HG03095 (cell line): ENCODE data around the gene ATG2A.
"Not testable (repeated sequence)": the region's sequence is repeated elsewhere in the genome, so short reads cannot be mapped to it uniquely, and the experiment has no call there.

Experiments
- ATAC-seq: cut with Tn5 transposase; IDR thresholded peaks from one replicate; pipeline ENCODE4 v1.9.1; 2021; ENCODE audit warnings: moderate library complexity; ENCODE audit not compliant: unreplicated experiment

ATG2A gene

GRCh38 chr11:64857485-64857884 is 59.5 kb downstream of the ATG2A start:
- ATAC-seq = no peak

- ATAC-seq = no peak
Observed at GRCh38 chr11:64856382-64857227, 60.4 kb downstream of the ATG2A start.

GRCh38 chr11:64855596-64856304 is 61.3 kb downstream of the ATG2A start:
- ATAC-seq = no peak

- ATAC-seq = no peak
Observed at GRCh38 chr11:64854534-64855502, 62.2 kb downstream of the ATG2A start.

GRCh38 chr11:64854157-64854533 is 62.9 kb downstream of the ATG2A start:
- ATAC-seq = no peak

GRCh38 chr11:64853709-64854108 is 63.3 kb downstream of the ATG2A start:
- no peak for ATAC-seq

GRCh38 chr11:64852804-64853509 is 64.1 kb downstream of the ATG2A start:
- no peak for ATAC-seq

- ATAC-seq = no peak
Observed at GRCh38 chr11:64851831-64852351, 65.1 kb downstream of the ATG2A start.

- peak; percentile 50 for ATAC-seq
Observed at GRCh38 chr11:64850979-64851567, 65.9 kb downstream of the ATG2A start.

GRCh38 chr11:64849598-64850356 is 67.2 kb downstream of the ATG2A start:
- ATAC-seq = no peak

GRCh38 chr11:64848826-64849597 is 68.0 kb downstream of the ATG2A start:
- no peak for ATAC-seq

GRCh38 chr11:64848214-64848825 is 68.7 kb downstream of the ATG2A start:
- no peak for ATAC-seq

- ATAC-seq = no peak
Observed at GRCh38 chr11:64846998-64847666, 69.9 kb downstream of the ATG2A start.

- ATAC-seq = not testable (repeated sequence)
Observed at GRCh38 chr11:64845776-64846129, 71.3 kb downstream of the ATG2A start.

- no peak for ATAC-seq
Observed at GRCh38 chr11:64845129-64845775, 71.8 kb downstream of the ATG2A start.
